Ascending aorta (tissue), 2 donors: ENCODE measurements around the gene FHAD1. TPM values are rescaled to one million over a fixed set of nuclear protein-coding genes. Genes with fewer than 3 reads are reported as not detected.
"Not testable (repeated sequence)": the region's sequence is repeated elsewhere in the genome, so short reads cannot be mapped to it uniquely, and the experiment has no call there.

Experiments
- DNase-seq, 2 donors: peaks; one replicate each; pipeline ENCODE4 v3.0.0-alpha.2; 2019; ENCODE audit warnings: low spot score in 2 of 2
- H3K27ac ChIP-seq, 2 donors: fragments of 200-600 bp; sonication (generic); one replicate each; pipeline ENCODE4 v1.5.1; 2016 to 2017; ENCODE audit warnings: mild to moderate bottlenecking in 1 of 2
- H3K27me3 ChIP-seq: fragments of 200-600 bp; sonication (generic); one replicate; pipeline ENCODE4 v1.5.1; 2017
- H3K36me3 ChIP-seq, 2 donors: fragments of 200-600 bp; sonication (generic); one replicate each; pipeline ENCODE4 v1.5.1; 2016
- H3K4me1 ChIP-seq, 2 donors: fragments of 200-600 bp; sonication (generic); one replicate each; pipeline ENCODE4 v1.5.1; 2016 to 2017; ENCODE audit warnings: mild to moderate bottlenecking in 1 of 2
- H3K4me3 ChIP-seq, 2 donors: fragments of 200-600 bp; sonication (generic); one replicate each; pipeline ENCODE4 v1.5.1; 2016 to 2017; ENCODE audit warnings: mild to moderate bottlenecking in 1 of 2
- H3K9me3 ChIP-seq, 2 donors: fragments of 200-600 bp; sonication (generic); one replicate each; pipeline ENCODE4 v1.5.1; 2016
- CTCF ChIP-seq, 3 experiments: fragments of 200-600 bp in 2 of 3; fragments of 450-650 bp in 1 of 3; sonication (generic) in 2 of 3; IDR thresholded peaks; one replicate each; pipeline ENCODE4 v1.5.1; 2016 to 2019; ENCODE audit warnings: antibody characterized with exemption in 3 of 3, mild to moderate bottlenecking in 1 of 3, moderate library complexity in 1 of 3
- intact Hi-C: fragments of 100-400 bp; cut with DNase I; formaldehyde crosslinking; loops from one replicate; pipeline ENCODE4 v1.15.1; 2023
- total RNA-seq: library from RNA; depleted of rRNA; stranded (reverse); fragments of >200 nt; gene quantifications from one replicate; pipeline ENCODE4 v1.1.0, GENCODE V29; 2016

FHAD1 gene
- total RNA-seq, 1 donor from 2014 or later = not detected

- intact Hi-C loops = no loop called here
- DNase-seq = no peak
- H3K27me3 ChIP-seq = no peaks in the 10 kb centered on the region
- H3K4me1 ChIP-seq = no peaks in the 10 kb centered on the region
- no peak overlapping the region for H3K27ac ChIP-seq
- peaks cover 12 to 20% of the 10 kb centered on the region in 2 donors for H3K36me3 ChIP-seq
- H3K4me3 ChIP-seq = no peak overlapping the region
- H3K9me3 ChIP-seq = no peaks in the 10 kb centered on the region
- TF ChIP-seq CTCF (IDR thresholded peaks at IDR 0.05) = no peak
Measured at GRCh38 chr1:15429701-15430149, 182.7 kb downstream of the FHAD1 start.

- Histone ChIP-seq H3K27ac (no peak overlapping the region), H3K36me3 (peaks cover 9 to 20% of the 10 kb centered on the region in 2 donors), H3K4me1 (no peaks in the 10 kb centered on the region), H3K27me3 (no peaks in the 10 kb centered on the region), H3K9me3 (no peaks in the 10 kb centered on the region), H3K4me3 (no peak overlapping the region)
- intact Hi-C loops = loop anchor here (1.0 kb wide), 1 partner anchor 108 kb away; no protein-coding TSS in a partner anchor
- peak in 1 of 2 donors; percentile 84 for DNase-seq
- peak; percentile 96 to 98 (median 96) for TF ChIP-seq CTCF (IDR thresholded peaks at IDR 0.05)
Measured at GRCh38 chr1:15430787-15431570, 184.0 kb downstream of the FHAD1 start.

- Histone ChIP-seq H3K4me3 (no peak overlapping the region), H3K27me3 (no peaks in the 10 kb centered on the region), H3K4me1 (no peaks in the 10 kb centered on the region), H3K27ac (no peak overlapping the region), H3K36me3 (peaks cover 9 to 16% of the 10 kb centered on the region in 2 donors), H3K9me3 (no peaks in the 10 kb centered on the region)
- TF ChIP-seq CTCF (IDR thresholded peaks at IDR 0.05) = no peak
- DNase-seq = no peak
- intact Hi-C loops = loop anchor here (1.0 kb wide), 1 partner anchor 108 kb away; no protein-coding TSS in a partner anchor
Measured at GRCh38 chr1:15431571-15431948, 184.5 kb downstream of the FHAD1 start.

- H3K9me3 ChIP-seq = no peaks in the 10 kb centered on the region
- H3K27ac ChIP-seq = no peak overlapping the region
- H3K27me3 ChIP-seq = no peaks in the 10 kb centered on the region
- H3K4me3 ChIP-seq = no peak overlapping the region
- H3K4me1 ChIP-seq = no peaks in the 10 kb centered on the region
- peaks cover 4 to 8% of the 10 kb centered on the region in 2 donors for H3K36me3 ChIP-seq
- no peak for DNase-seq
- intact Hi-C loops = no loop called here
- TF ChIP-seq CTCF (IDR thresholded peaks at IDR 0.05) = no peak
Measured at GRCh38 chr1:15432324-15432723, 185.3 kb downstream of the FHAD1 start.

- H3K4me3 ChIP-seq = no peak overlapping the region
- intact Hi-C loops = no loop called here
- no peak overlapping the region for H3K27ac ChIP-seq
- H3K4me1 ChIP-seq = no peaks in the 10 kb centered on the region
- H3K36me3 ChIP-seq = peaks cover 0 to 8% of the 10 kb centered on the region in 2 donors
- no peak for DNase-seq
- no peaks in the 10 kb centered on the region for H3K9me3 ChIP-seq
- H3K27me3 ChIP-seq = no peaks in the 10 kb centered on the region
- no peak for TF ChIP-seq CTCF (IDR thresholded peaks at IDR 0.05)
Measured at GRCh38 chr1:15433471-15433870, 186.4 kb downstream of the FHAD1 start.

- H3K27me3 ChIP-seq, H3K4me1 ChIP-seq, H3K36me3 ChIP-seq, intact Hi-C loops, H3K27ac ChIP-seq, H3K4me3 ChIP-seq, H3K9me3 ChIP-seq, DNase-seq: not testable (repeated sequence)
Measured at GRCh38 chr1:15434739-15435138, 187.7 kb downstream of the FHAD1 start.
